WERI-Rb-1 (cell line): ENCODE results near the gene KRT81.
"Not testable (repeated sequence)": the region's sequence is repeated elsewhere in the genome, so short reads cannot be mapped to it uniquely, and the experiment has no call there.

Experiments
- DNase-seq: peaks from one replicate; pipeline ENCODE4 v3.0.0-alpha.2; 2020
- H3K27ac ChIP-seq: fragments of 250-450 bp; sonication (Bioruptor Pico); 2 replicates; pipeline ENCODE4 v1.5.1; 2020; ENCODE audit warnings: mild to moderate bottlenecking, moderate library complexity
- H3K27me3 ChIP-seq: fragments of 250-450 bp; sonication (Bioruptor Pico); 2 replicates; pipeline ENCODE4 v1.5.1; 2021; ENCODE audit warnings: mild to moderate bottlenecking, low read depth, moderate library complexity; ENCODE audit not compliant: insufficient read depth, severe bottlenecking
- H3K36me3 ChIP-seq: fragments of 250-450 bp; sonication (Bioruptor Pico); 2 replicates; pipeline ENCODE4 v1.5.1; 2020; ENCODE audit warnings: mild to moderate bottlenecking, moderate library complexity
- H3K4me3 ChIP-seq: 2 replicates; pipeline ENCODE4 v1.5.1; 2011; ENCODE audit warnings: low read depth, mild to moderate bottlenecking, control low read depth, low read length
- H3K9me3 ChIP-seq: fragments of 250-450 bp; sonication (Bioruptor Pico); 2 replicates; pipeline ENCODE4 v1.5.1; 2021; ENCODE audit warnings: mild to moderate bottlenecking, moderate library complexity; ENCODE audit not compliant: severe bottlenecking
- CTCF ChIP-seq: IDR thresholded peaks from 2 replicates; pipeline ENCODE4 v1.5.1; 2011; ENCODE audit warnings: low read depth, mild to moderate bottlenecking, control low read depth, inconsistent platforms, low read length

Gene KRT81

DNA sequence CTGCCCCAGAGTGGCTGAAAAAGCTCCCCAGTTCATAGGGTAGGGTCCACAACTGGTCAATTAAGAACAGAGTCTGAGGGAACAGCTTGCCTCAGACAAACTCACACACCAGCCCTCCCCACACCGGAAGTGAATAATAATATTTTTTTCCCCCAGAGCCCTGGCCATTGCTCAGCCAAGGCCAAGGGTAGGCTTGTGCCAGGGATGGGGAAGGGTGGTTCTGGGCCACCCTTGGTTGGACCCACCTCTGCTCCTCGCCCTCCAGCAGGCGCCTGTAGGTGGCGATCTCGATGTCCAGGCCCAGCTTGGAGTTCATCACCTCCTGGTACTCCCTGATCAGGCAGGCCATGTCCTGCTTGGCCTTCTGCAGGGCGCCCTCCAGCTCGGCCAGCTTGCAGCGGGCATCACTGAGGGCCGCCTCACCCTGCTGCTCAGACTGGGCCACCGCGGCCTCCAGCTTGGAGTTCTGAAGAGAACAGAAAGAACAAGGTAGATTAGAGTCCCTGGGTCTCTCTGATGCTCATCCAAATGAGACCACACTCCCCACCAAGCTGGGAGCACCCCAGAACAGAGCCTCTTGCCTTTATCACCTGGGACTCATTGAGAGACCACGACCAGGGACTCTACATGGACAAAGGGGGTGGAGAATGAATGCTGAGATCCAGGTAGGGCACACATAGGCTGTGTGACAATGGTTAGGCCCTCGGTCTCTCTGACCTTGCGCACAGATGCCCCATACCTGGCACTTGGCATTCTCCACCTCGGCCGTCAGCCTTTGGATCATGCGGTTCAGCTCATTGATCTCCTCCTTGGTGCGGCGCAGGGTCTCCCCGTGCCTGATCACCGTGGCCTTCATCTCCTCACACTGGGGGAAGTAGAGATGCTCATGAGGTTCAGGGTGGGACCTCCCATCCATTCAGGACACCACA is 4.2 kb downstream of the KRT81 start:
- H3K36me3 ChIP-seq, H3K27ac ChIP-seq, H3K4me3 ChIP-seq, DNase-seq, H3K9me3 ChIP-seq: not testable (repeated sequence)
- peaks cover 21% of the 10 kb centered on the region for H3K27me3 ChIP-seq
- TF ChIP-seq CTCF = 0 out of 2 replicates have a peak, but pooled peaks have one; percentile 19

- no peak for TF ChIP-seq CTCF
- Histone ChIP-seq H3K36me3 (no peaks in the 10 kb centered on the region), H3K4me3 (no peak overlapping the region), H3K27me3 (peaks cover 20% of the 10 kb centered on the region), H3K9me3 (no peaks in the 10 kb centered on the region), H3K27ac (no peak overlapping the region)
- DNase-seq = no peak
Measured at GRCh38 chr12:52285851-52286530, 5.3 kb downstream of the KRT81 start.

- no peaks in the 10 kb centered on the region for H3K9me3 ChIP-seq
- no peak for DNase-seq
- H3K36me3 ChIP-seq = no peaks in the 10 kb centered on the region
- no peak for TF ChIP-seq CTCF
- peaks cover 26% of the 10 kb centered on the region for H3K27me3 ChIP-seq
- H3K4me3 ChIP-seq = no peak overlapping the region
- no peak overlapping the region for H3K27ac ChIP-seq
Measured at GRCh38 chr12:52285172-52285745, 6.1 kb downstream of the KRT81 start.

DNA sequence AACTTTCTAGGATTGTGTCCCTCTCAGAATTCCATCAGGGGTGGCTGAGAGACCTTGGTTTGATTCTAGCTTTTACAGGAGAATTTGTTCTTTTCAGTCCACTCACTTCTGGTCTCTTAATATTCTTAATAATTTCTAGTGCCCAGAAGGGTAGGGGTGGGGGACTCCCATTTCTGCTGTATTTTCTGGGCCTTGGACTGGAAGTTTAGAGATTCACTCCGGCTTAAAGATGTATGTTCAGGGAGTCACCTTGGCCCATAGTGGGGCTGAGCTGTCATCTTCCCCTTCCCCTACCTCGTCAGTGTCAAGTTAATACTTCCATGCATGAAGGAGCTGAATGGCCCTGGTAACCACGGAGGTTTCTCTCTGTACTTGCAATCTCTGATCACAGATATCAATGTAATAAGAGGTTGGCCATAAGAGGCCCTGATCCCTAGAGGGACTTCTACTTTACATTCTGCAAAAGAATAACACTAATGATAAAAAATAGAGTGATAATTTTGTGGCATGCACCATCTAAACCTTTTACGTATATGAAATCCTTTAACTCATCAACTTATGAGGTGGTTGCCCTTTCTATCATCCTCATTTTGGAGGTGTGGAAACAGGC is 6.7 kb downstream of the KRT81 start:
- no peak overlapping the region for H3K4me3 ChIP-seq
- H3K9me3 ChIP-seq = no peaks in the 10 kb centered on the region
- TF ChIP-seq CTCF = no peak
- peaks cover 27% of the 10 kb centered on the region for H3K27me3 ChIP-seq
- no peak overlapping the region for H3K27ac ChIP-seq
- no peaks in the 10 kb centered on the region for H3K36me3 ChIP-seq
- DNase-seq = no peak

DNA sequence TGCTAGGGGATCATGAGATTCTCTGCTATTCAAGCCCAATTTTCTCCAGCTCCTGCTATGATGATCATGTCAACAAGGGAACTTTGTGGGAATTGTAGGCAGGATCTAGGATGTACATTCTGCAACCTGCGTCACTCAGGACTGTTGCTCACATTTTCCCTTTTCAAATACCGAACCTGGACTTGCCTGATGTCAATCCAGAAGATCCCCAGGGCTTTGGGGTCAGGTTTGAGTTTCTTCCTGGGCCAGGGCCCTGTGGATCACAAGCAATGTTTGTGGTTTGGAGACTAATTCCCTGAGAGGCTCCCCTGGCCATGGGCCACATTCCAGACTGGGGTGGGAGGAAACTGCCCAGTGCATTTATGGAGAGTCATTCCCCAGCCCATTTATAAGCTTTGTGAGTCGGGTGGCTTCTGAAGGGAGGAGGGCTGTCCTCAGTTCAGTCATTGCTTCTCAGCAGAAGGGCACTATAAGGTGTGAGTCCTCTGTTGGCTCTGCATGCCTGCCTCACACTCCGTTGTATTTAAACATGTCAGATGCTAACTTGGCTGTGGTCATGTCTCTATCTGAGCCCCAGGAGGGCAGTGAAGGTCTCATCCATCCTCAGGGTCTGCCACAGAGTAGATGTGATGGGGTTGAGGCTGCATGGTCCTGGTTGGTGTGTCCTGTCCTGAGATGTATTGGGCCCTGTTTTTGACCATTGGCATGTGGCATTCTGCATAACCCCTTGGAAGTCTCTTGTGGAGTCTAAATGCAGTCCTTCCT is 10.4 kb downstream of the KRT81 start:
- DNase-seq = no peak

More for the DNA sequence above, 10.4 kb downstream of the KRT81 start:
- no peak overlapping the region for H3K4me3 ChIP-seq
- TF ChIP-seq CTCF = no peak
- no peaks in the 10 kb centered on the region for H3K9me3 ChIP-seq
- H3K27me3 ChIP-seq = peaks cover 47% of the 10 kb centered on the region
- no peak overlapping the region for H3K27ac ChIP-seq
- no peaks in the 10 kb centered on the region for H3K36me3 ChIP-seq
